K562 (cell line): ENCODE data around the gene TRAK1. TPM values are rescaled to one million over a fixed set of nuclear protein-coding genes. Genes with fewer than 3 reads are reported as not detected.

ENCODE experiments used
- ATAC-seq: fragments of 200-7000 bp; cut with Tn5 transposase; 3 replicates; pipeline ENCODE4 v1.9.1; 2020; ENCODE audit warnings: moderate library complexity
- BruUV-seq: library from RNA; stranded (reverse); fragments of 400-500 nt; replicated peaks from 2 replicates; lab custom pipeline; 2021; lab: Mats Ljungman, UMichigan
- CTCF ChIA-PET: fragments of 300-600 bp; formaldehyde crosslinking; extraction: SDS; loops from one replicate; lab custom pipeline; 2021; ENCODE audit warnings: low intra/inter-chr PET ratio; lab: Yijun Ruan, JAX
- POLR2A ChIA-PET: fragments of 300-600, 350-650 bp; sonication (Branson Sonifier 250); formaldehyde crosslinking; extraction: SDS; loops from one replicate; lab custom pipeline; 2021; ENCODE audit warnings: antibody characterized with exemption, inconsistent platforms; lab: Yijun Ruan, JAX
- DNase-seq, 4 experiments: peaks; one replicate each; pipeline versions ENCODE4 v3.0.0 to v3.0.0-alpha.2; 2011 to 2018; ENCODE audit warnings: low spot score in 3 of 4, mixed read lengths in 3 of 4; ENCODE audit errors: extremely low read depth in 1 of 4
- FAIRE-seq: peaks from 2 replicates; lab custom pipeline; 2011; peaks lifted over from hg19 to GRCh38; lab: Jason Lieb, UNC
- H2AFZ ChIP-seq: 2 replicates; pipeline ENCODE4 v1.6.0; 2011; ENCODE audit warnings: low read depth, low read length, control low read depth, inconsistent platforms
- H3K27ac ChIP-seq: fragments of 200-600 bp; 3 replicates; pipeline ENCODE4 v1.8.0; 2011; ENCODE audit warnings: low read depth, mild to moderate bottlenecking, control low read depth, inconsistent platforms, low read length, moderate library complexity, mixed read lengths; ENCODE audit errors: extremely low read depth
- H3K27me3 ChIP-seq, 2 experiments: fragments of 300-600 bp in 1 of 2; 2 replicates in 1 of 2; 3 replicates in 1 of 2; pipeline versions ENCODE4 v1.6.0 to v1.8.0; 2011; ENCODE audit warnings: inconsistent platforms in 2 of 2, low read length in 2 of 2, mild to moderate bottlenecking in 1 of 2, mixed read lengths in 1 of 2, moderate library complexity in 1 of 2; ENCODE audit not compliant: control insufficient read depth in 2 of 2, insufficient read depth in 2 of 2
- H3K36me3 ChIP-seq: fragments of 300-600 bp; 3 replicates; pipeline ENCODE4 v1.8.0; 2011; ENCODE audit warnings: mild to moderate bottlenecking, low read length, inconsistent platforms; ENCODE audit not compliant: control insufficient read depth, insufficient read depth
- H3K4me1 ChIP-seq, 2 experiments: fragments of 200-600 bp in 1 of 2; replicated peaks in 1 of 2; 2 replicates in 1 of 2; 3 replicates in 1 of 2; pipeline versions ENCODE4 v1.5.1 to v1.8.0; 2011; ENCODE audit warnings: inconsistent platforms in 2 of 2, low read length in 2 of 2, mild to moderate bottlenecking in 1 of 2, mixed read lengths in 1 of 2, moderate library complexity in 1 of 2; ENCODE audit not compliant: control insufficient read depth in 2 of 2, insufficient read depth in 2 of 2
- H3K4me2 ChIP-seq: 2 replicates; pipeline ENCODE4 v1.6.1; 2011; ENCODE audit warnings: low read length, control low read depth, inconsistent platforms, mixed read lengths; ENCODE audit not compliant: insufficient read depth
- H3K4me3 ChIP-seq: fragments of 200-600 bp; sonication (generic), shearing (Covaris generic); 2 replicates; pipeline ENCODE4 v1.5.1; 2016; ENCODE audit warnings: control low read depth, inconsistent platforms
- H3K79me2 ChIP-seq: fragments of 200-600 bp; 3 replicates; pipeline ENCODE4 v1.8.0; 2011; ENCODE audit warnings: low read length, inconsistent platforms; ENCODE audit not compliant: control insufficient read depth, insufficient read depth
- H3K9ac ChIP-seq, 2 experiments: 2 replicates each; pipeline versions ENCODE4 v1.6.0 to v1.6.1; 2011; ENCODE audit warnings: low read depth in 2 of 2, low read length in 2 of 2, control low read depth in 1 of 2, inconsistent platforms in 1 of 2, mild to moderate bottlenecking in 1 of 2, mixed read lengths in 1 of 2; ENCODE audit not compliant: insufficient read depth in 1 of 2
- H3K9me1 ChIP-seq: one replicate; pipeline ENCODE4 v1.6.0; 2011; ENCODE audit warnings: inconsistent platforms, mild to moderate bottlenecking, low read length, moderate library complexity; ENCODE audit not compliant: control insufficient read depth, insufficient read depth
- H3K9me3 ChIP-seq: replicated peaks from 2 replicates; pipeline ENCODE4 v1.5.1; 2011; ENCODE audit warnings: low read depth, low read length, inconsistent platforms; ENCODE audit not compliant: control insufficient read depth, insufficient read depth
- H4K20me1 ChIP-seq: replicated peaks from 2 replicates; pipeline ENCODE4 v1.6.1; 2011; ENCODE audit warnings: low read length, inconsistent platforms, mixed read lengths; ENCODE audit not compliant: control insufficient read depth, insufficient read depth
- CHCHD3 ChIP-seq: fragments of 250-450 bp; sonication (Bioruptor Pico); IDR thresholded peaks from 2 replicates; pipeline ENCODE4 v2.1.2; 2022; ENCODE audit warnings: mild to moderate bottlenecking
- ERF ChIP-seq: fragments of 450-650 bp; formaldehyde crosslinking; IDR thresholded peaks from 2 replicates; pipeline ENCODE4 v1.4.0; 2020; ENCODE audit warnings: mild to moderate bottlenecking, mixed read lengths
- FOXK2 ChIP-seq, 2 experiments: fragments of 450-650 bp; IDR thresholded peaks in 1 of 2; conservative IDR thresholded peaks in 1 of 2; 2 replicates each; pipeline ENCODE4 v1.6.1; 2016; ENCODE audit warnings: low read depth in 2 of 2, mild to moderate bottlenecking in 1 of 2
- PHB2 ChIP-seq: fragments of 450-650 bp; IDR thresholded peaks from 2 replicates; pipeline ENCODE4 v1.6.1; 2017; ENCODE audit warnings: low read depth
- PYGO2 ChIP-seq: fragments of 450-650 bp; IDR thresholded peaks from 2 replicates; pipeline ENCODE4 v1.6.1; 2016; ENCODE audit warnings: mild to moderate bottlenecking, missing genetic modification characterization, moderate library complexity, missing compliant biosample characterization
- SLC30A9 ChIP-seq: fragments of 250-450 bp; sonication (Bioruptor Pico); IDR thresholded peaks from 2 replicates; pipeline ENCODE4 v1.8.0; 2022; ENCODE audit warnings: mild to moderate bottlenecking, moderate library complexity
- SP2 ChIP-seq: IDR thresholded peaks from 2 replicates; pipeline ENCODE4 v1.6.1; 2011; ENCODE audit warnings: mild to moderate bottlenecking, low read depth, low read length, moderate library complexity; ENCODE audit not compliant: poor library complexity, severe bottlenecking; ENCODE audit errors: extremely low read depth
- ZMIZ1 ChIP-seq, 2 experiments: fragments of 150-350 bp in 1 of 2; IDR thresholded peaks; 2 replicates each; pipeline ENCODE4 v1.6.1; 2012 to 2016; ENCODE audit warnings: low read depth in 2 of 2, low read length in 2 of 2, mild to moderate bottlenecking in 1 of 2, moderate library complexity in 1 of 2
- ZNF696 ChIP-seq: fragments of 250-450 bp; sonication (Bioruptor Pico); conservative IDR thresholded peaks from 2 replicates; pipeline ENCODE4 v1.4.0; 2020; ENCODE audit warnings: mild to moderate bottlenecking, moderate library complexity
- ZZZ3 ChIP-seq: fragments of 450-650 bp; IDR thresholded peaks from 2 replicates; pipeline ENCODE4 v1.6.1; 2016; ENCODE audit warnings: antibody characterized with exemption, mild to moderate bottlenecking, moderate library complexity
- WGBS: fragments of 100-300 bp; shearing (Covaris generic); methylation state at CpG from one replicate; pipeline ENCODE4 v1.1.6; 2016; ENCODE audit warnings: low coverage, mixed read lengths; ENCODE audit not compliant: insufficient coverage; ENCODE audit errors: missing lambda C conversion rate; 5-methylcytosine and 5-hydroxymethylcytosine counted together
- in situ Hi-C: fragments of 300-500 bp; cut with MboI; formaldehyde crosslinking; loops from 4 replicates; pipeline ENCODE4 v1.15.0; 2018; ENCODE audit warnings: inconsistent platforms, mixed read lengths
- intact Hi-C: fragments of 100-400 bp; cut with micrococcal nuclease; formaldehyde crosslinking; loops from 2 replicates; pipeline ENCODE4 v1.14.2; 2022
- polyA plus RNA-seq, 8 experiments: library from polyadenylated mRNA; depleted of rRNA in 4 of 8; stranded (reverse) in 5 of 8; unstranded in 3 of 8; fragments of >200 nt; fragmentation: Nextera tagmentation in 2 of 8; fragmentation: Illumina TruSeq in 1 of 8; extraction: Ambion mirVana in 2 of 8; extraction: Trizol in 1 of 8; gene quantifications; 2 replicates each; pipeline versions ENCODE4 v1.2.1 to v1.2.3, GENCODE V29; 2011 to 2014; ENCODE audit warnings: inconsistent platforms in 1 of 8, missing spikeins in 1 of 8
- total RNA-seq, 7 experiments: library from RNA; depleted of rRNA in 6 of 7; stranded (reverse); fragments of >200 nt in 6 of 7; fragmentation: Illumina TruSeq in 2 of 7; extraction: Trizol in 2 of 7; gene quantifications; 2 replicates each; pipeline versions ENCODE4 v1.2.1 to v1.2.3, GENCODE V29; 2011 to 2021; ENCODE audit warnings: low replicate concordance in 1 of 7
- TF ChIP-seq, protein P1 (sequence below): fragments of 450-650 bp; IDR thresholded peaks from 2 replicates; pipeline ENCODE4 v1.6.1; 2016; ENCODE audit warnings: borderline replicate concordance

The TRAK1 gene
- total and polyA plus RNA-seq, 9 of the 15 experiments (the other 6 are each of a cell fraction or from before 2014, with no cell fraction given) = 5.3 to 28.5 (median 17.5) TPM

DNA sequence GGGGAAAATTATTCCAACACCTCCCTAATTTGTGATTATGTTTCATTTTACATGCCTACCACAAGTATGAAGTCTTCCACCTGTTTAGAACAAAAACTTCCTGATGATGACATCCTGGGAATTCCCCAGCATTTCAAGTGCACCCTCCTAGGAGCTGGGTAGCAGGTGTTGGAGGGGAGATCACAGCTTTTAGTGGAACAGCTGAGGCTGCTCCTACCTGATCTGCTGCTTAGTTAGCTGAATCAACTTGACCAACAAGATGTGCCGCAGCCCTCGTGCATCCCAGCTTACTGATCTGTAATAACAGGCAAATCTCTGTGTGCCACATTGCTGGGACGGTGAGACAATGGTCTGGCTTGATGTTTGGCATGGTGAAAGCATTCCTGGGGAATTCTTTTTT, 29.7 kb downstream of the TRAK1 start:
- Histone ChIP-seq H3K9ac (no peak overlapping the region), H3K4me2 (no peak overlapping the region), H3K27me3 (no peaks in the 10 kb centered on the region), H3K79me2 (no peaks in the 10 kb centered on the region), H3K9me1 (no peaks in the 10 kb centered on the region), H3K9me3 (no peaks in the 10 kb centered on the region), H3K27ac (no peak overlapping the region), H3K4me1 (peaks cover 5 to 6% of the 10 kb centered on the region in 2 experiments; a peak in 4 of 5 replicates), H4K20me1 (peaks cover 26% of the 10 kb centered on the region; the same call in 1 of the 2 replicates), H3K36me3 (peaks cover 8% of the 10 kb centered on the region; the same call in 1 of the 3 replicates), H3K4me3 (no peak overlapping the region), H2AFZ (no peak overlapping the region)
- DNase-seq (no peak), FAIRE-seq (no peak), ATAC-seq (no peak)
- intact Hi-C loops (no loop called here), in situ Hi-C loops (loop anchor here (25.0 kb wide), 1 partner anchor 434 kb away; no protein-coding TSS in a partner anchor)
- WGBS = 78% methylated on average over 3 of the region's 3 CpGs
- no peak for TF ChIP-seq ZZZ3
- TF ChIP-seq ZNF696 (CRISPR knock-in tag) = no peak
- TF ChIP-seq SP2 = no peak
- TF ChIP-seq, protein P1, sequence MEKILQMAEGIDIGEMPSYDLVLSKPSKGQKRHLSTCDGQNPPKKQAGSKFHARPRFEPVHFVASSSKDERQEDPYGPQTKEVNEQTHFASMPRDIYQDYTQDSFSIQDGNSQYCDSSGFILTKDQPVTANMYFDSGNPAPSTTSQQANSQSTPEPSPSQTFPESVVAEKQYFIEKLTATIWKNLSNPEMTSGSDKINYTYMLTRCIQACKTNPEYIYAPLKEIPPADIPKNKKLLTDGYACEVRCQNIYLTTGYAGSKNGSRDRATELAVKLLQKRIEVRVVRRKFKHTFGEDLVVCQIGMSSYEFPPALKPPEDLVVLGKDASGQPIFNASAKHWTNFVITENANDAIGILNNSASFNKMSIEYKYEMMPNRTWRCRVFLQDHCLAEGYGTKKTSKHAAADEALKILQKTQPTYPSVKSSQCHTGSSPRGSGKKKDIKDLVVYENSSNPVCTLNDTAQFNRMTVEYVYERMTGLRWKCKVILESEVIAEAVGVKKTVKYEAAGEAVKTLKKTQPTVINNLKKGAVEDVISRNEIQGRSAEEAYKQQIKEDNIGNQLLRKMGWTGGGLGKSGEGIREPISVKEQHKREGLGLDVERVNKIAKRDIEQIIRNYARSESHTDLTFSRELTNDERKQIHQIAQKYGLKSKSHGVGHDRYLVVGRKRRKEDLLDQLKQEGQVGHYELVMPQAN = no peak
- no peak for TF ChIP-seq CHCHD3
- TF ChIP-seq SLC30A9 (CRISPR knock-in tag) = no peak
- no peak for TF ChIP-seq PHB2
- no peak for TF ChIP-seq ERF
- TF ChIP-seq PYGO2 = no peak
- TF ChIP-seq ZMIZ1 (IDR thresholded peaks at IDR 0.05; ENCODE audit: low read depth in 2 of 2, low read length in 2 of 2) = no peak
- TF ChIP-seq FOXK2 (conservative IDR thresholded peaks at IDR 0.05 in 1 of 2, IDR thresholded peaks at IDR 0.05 in 1 of 2; ENCODE audit: low read depth in 2 of 2) = no peak
- POLR2A ChIA-PET = no interaction called here
- no TSS peak for BruUV-seq
- CTCF ChIA-PET = no interaction called here
